Measurements from ENCODE around the gene RASA3. TPM values are rescaled to one million over a fixed set of nuclear protein-coding genes. Genes with fewer than 3 reads are reported as not detected.

Gene RASA3
- total RNA-seq, 2 donors from 2014 or later = 6.3 to 12.0 TPM

DNA sequence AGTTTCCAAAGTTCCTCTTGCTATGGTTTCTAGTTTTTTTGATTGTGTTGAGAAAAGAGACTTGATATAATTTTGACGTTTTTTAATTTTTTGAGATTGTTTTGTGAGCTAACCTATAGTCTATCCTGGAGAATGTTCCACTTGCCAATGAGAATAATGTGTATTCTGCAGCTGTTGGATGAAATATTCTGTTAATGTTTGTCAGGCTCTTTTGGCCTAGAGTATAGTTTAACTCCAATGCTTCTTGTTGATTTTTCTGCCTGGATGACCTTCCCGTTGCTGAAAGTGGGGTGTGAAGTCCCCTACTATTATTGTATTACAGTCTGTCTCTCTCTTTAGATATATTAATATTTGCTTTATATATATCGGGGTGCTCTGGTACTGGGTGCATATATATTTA, 40.0 kb downstream of the RASA3 start:
- no peak overlapping the region for H3K27ac ChIP-seq (ENCODE audit: low read depth, low read length)
- no peak overlapping the region for H3K27ac Mint-ChIP-seq
- peaks cover 7% of the 10 kb centered on the region for H3K4me1 Mint-ChIP-seq
- WGBS, 2 experiments (ENCODE audit: insufficient coverage in 1 of 2, insufficient read length in 1 of 2) = 76 to 89% methylated on average over 1 of the region's 3 CpGs
- H3K9ac ChIP-seq (ENCODE audit: extremely low read depth, low read length, poor library complexity, severe bottlenecking) = no peak overlapping the region
- H3K4me1 ChIP-seq (ENCODE audit: control insufficient read depth, insufficient read depth, low read length) = no peaks in the 10 kb centered on the region
- peaks cover 3% of the 10 kb centered on the region for H3K27me3 Mint-ChIP-seq (ENCODE audit: insufficient read depth)
- H3K9me3 Mint-ChIP-seq = peaks cover 42% of the 10 kb centered on the region
- no peak for TF ChIP-seq CTCF (conservative IDR thresholded peaks at IDR 0.05)
- no peak overlapping the region for H3K4me3 Mint-ChIP-seq
- H3K36me3 Mint-ChIP-seq (ENCODE audit: low read depth) = peaks cover 5% of the 10 kb centered on the region
- no peaks in the 10 kb centered on the region for H3K36me3 ChIP-seq (ENCODE audit: control insufficient read depth, insufficient read depth, low read length)
- H3K27me3 ChIP-seq (ENCODE audit: control insufficient read depth, insufficient read depth, low read length, poor library complexity, severe bottlenecking) = no peaks in the 10 kb centered on the region
- no peak overlapping the region for H3K4me3 ChIP-seq (ENCODE audit: low read length)
- DNase-seq = no peak
- H3K9me3 ChIP-seq (ENCODE audit: control insufficient read depth, low read length) = peaks cover 31% of the 10 kb centered on the region

DNA sequence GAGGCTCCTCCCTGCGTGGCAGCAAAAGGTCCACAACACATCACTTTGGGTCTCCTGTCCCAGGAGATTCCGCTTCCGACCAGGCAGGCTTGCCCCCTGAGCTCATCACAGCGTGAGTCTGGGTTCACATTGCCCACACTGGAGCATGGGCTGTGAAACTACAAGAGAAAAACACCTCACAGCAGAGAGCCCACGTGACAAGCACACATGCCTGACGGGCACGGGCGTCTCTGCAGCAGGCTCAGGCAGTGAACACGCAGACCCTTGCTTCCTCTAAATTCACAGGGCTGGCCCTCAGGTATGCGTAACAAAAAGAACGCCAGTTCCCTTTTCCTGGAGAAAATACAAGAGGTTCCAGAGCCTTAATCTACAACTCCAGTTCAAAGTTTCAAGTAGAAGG, 41.9 kb downstream of the RASA3 start:
- no peak overlapping the region for H3K9ac ChIP-seq (ENCODE audit: extremely low read depth, low read length, poor library complexity, severe bottlenecking)
- Mint-ChIP-seq H3K4me1 (peaks cover 7% of the 10 kb centered on the region), H3K36me3 (ENCODE audit: low read depth) (peaks cover 7% of the 10 kb centered on the region), H3K27me3 (ENCODE audit: insufficient read depth) (peaks cover 3% of the 10 kb centered on the region), H3K4me3 (no peak overlapping the region), H3K27ac (no peak overlapping the region), H3K9me3 (peaks cover 42% of the 10 kb centered on the region)
- no peaks in the 10 kb centered on the region for H3K27me3 ChIP-seq (ENCODE audit: control insufficient read depth, insufficient read depth, low read length, poor library complexity, severe bottlenecking)
- no peaks in the 10 kb centered on the region for H3K36me3 ChIP-seq (ENCODE audit: control insufficient read depth, insufficient read depth, low read length)
- no peaks in the 10 kb centered on the region for H3K4me1 ChIP-seq (ENCODE audit: control insufficient read depth, insufficient read depth, low read length)
- no peak for TF ChIP-seq CTCF (conservative IDR thresholded peaks at IDR 0.05)
- WGBS, 2 experiments (ENCODE audit: insufficient coverage in 1 of 2, insufficient read length in 1 of 2) = 84 to 94% methylated on average over 8 to 11 of the region's 11 CpGs
- peaks cover 31% of the 10 kb centered on the region for H3K9me3 ChIP-seq (ENCODE audit: control insufficient read depth, low read length)
- H3K27ac ChIP-seq (ENCODE audit: low read depth, low read length) = no peak overlapping the region
- peak; percentile 19 for DNase-seq
- no peak overlapping the region for H3K4me3 ChIP-seq (ENCODE audit: low read length)

DNA sequence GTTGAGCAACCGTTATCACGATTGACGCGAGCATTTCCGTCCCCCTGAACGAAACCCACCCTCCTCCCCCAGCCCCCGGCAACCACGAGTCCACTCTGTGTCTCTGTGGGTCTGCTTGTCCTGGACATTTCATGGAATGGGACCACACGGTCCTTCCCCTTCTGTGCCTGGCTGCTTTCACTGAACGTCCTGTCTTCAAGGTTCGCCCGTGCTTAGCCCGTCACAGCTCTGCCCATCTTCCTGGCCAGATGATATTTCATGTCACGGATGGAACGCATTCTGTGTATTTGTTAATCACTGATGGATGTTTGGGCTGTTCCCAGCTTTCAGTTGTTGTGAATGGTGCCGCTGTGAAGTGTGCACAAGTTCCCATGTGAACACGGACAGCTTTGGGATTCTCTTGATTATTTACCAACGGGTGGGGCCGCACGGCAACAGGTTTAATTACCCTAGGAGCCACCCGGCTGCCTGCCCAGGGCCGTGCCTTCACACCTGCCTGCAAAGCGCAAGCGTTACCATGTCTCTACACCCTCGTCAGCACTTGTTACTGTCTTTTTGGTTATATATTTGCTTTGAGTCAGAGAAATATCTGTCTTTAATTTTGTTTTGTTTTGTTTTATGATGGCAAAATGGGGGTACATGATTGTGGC, 42.5 kb downstream of the RASA3 start:
- Mint-ChIP-seq H3K4me3 (no peak overlapping the region), H3K36me3 (ENCODE audit: low read depth) (peaks cover 7% of the 10 kb centered on the region), H3K27ac (no peak overlapping the region), H3K9me3 (peaks cover 42% of the 10 kb centered on the region), H3K4me1 (peaks cover 7% of the 10 kb centered on the region), H3K27me3 (ENCODE audit: insufficient read depth) (peaks cover 3% of the 10 kb centered on the region)
- H3K4me3 ChIP-seq (ENCODE audit: low read length) = no peak overlapping the region
- no peak for TF ChIP-seq CTCF (conservative IDR thresholded peaks at IDR 0.05)
- H3K9ac ChIP-seq (ENCODE audit: extremely low read depth, low read length, poor library complexity, severe bottlenecking) = no peak overlapping the region
- no peaks in the 10 kb centered on the region for H3K36me3 ChIP-seq (ENCODE audit: control insufficient read depth, insufficient read depth, low read length)
- 96% methylated on average over 18 to 25 of the region's 25 CpGs for WGBS, 2 experiments (ENCODE audit: insufficient coverage in 1 of 2, insufficient read length in 1 of 2)
- H3K27ac ChIP-seq (ENCODE audit: low read depth, low read length) = no peak overlapping the region
- no peaks in the 10 kb centered on the region for H3K27me3 ChIP-seq (ENCODE audit: control insufficient read depth, insufficient read depth, low read length, poor library complexity, severe bottlenecking)
- no peaks in the 10 kb centered on the region for H3K4me1 ChIP-seq (ENCODE audit: control insufficient read depth, insufficient read depth, low read length)
- DNase-seq = peak; percentile 24
- peaks cover 31% of the 10 kb centered on the region for H3K9me3 ChIP-seq (ENCODE audit: control insufficient read depth, low read length)
